Sigmoid colon (tissue), 7 donors: ENCODE data around the gene AKR1C2. TPM values are rescaled to one million over a fixed set of nuclear protein-coding genes. Genes with fewer than 3 reads are reported as not detected.

ENCODE experiments used
- DNase-seq: peaks from one replicate; pipeline ENCODE4 v3.0.0-alpha.2; 2019
- H3K27ac ChIP-seq, 4 donors: fragments of 200-600 bp; sonication (generic); one replicate each; pipeline ENCODE4 v1.5.1; 2016 to 2019; ENCODE audit warnings: mild to moderate bottlenecking in 1 of 4
- H3K27me3 ChIP-seq, 3 donors: fragments of 200-600 bp; sonication (generic); one replicate each; pipeline ENCODE4 v1.5.1; 2019; ENCODE audit warnings: mild to moderate bottlenecking in 1 of 3
- H3K36me3 ChIP-seq, 4 donors: fragments of 200-600 bp; sonication (generic); one replicate each; pipeline ENCODE4 v1.5.1; 2016 to 2019
- H3K4me1 ChIP-seq, 4 donors: fragments of 200-600 bp; sonication (generic); one replicate each; pipeline ENCODE4 v1.5.1; 2017 to 2019
- H3K4me3 ChIP-seq, 4 donors: fragments of 200-600 bp; sonication (generic); one replicate each; pipeline ENCODE4 v1.5.1; 2017 to 2019; ENCODE audit warnings: mild to moderate bottlenecking in 2 of 4, moderate library complexity in 1 of 4
- H3K9me3 ChIP-seq, 4 donors: fragments of 200-600 bp in 3 of 4; sonication (generic) in 3 of 4; one replicate each; pipeline versions ENCODE4 v1.5.1 to v1.6.1; 2013 to 2019
- EP300 ChIP-seq, 4 donors: sonication (generic); formaldehyde crosslinking; IDR thresholded peaks; one replicate each; pipeline ENCODE4 v1.6.1; 2017; ENCODE audit warnings: antibody characterized with exemption in 4 of 4
- POLR2A ChIP-seq, 2 donors: fragments of 450-650 bp; IDR thresholded peaks; one replicate each; pipeline ENCODE4 v1.6.1; 2016; ENCODE audit warnings: antibody characterized with exemption in 2 of 2, mild to moderate bottlenecking in 2 of 2, moderate library complexity in 2 of 2
- POLR2AphosphoS5 ChIP-seq, 4 donors: sonication (generic); formaldehyde crosslinking; IDR thresholded peaks; one replicate each; pipeline ENCODE4 v1.6.1; 2017; ENCODE audit warnings: antibody characterized with exemption in 4 of 4
- WGBS, 2 donors: extraction: QIAGEN DNeasy Blood & Tissue Kit; methylation state at CpG; one replicate each; pipeline ENCODE4 v1.1.7; 2013; 5-methylcytosine and 5-hydroxymethylcytosine counted together
- intact Hi-C: fragments of 100-400 bp; cut with DNase I; formaldehyde crosslinking; loops from one replicate; pipeline ENCODE4 v1.15.1; 2023
- polyA plus RNA-seq, 3 donors: library from polyadenylated mRNA; stranded (reverse); fragments of 200-250 nt; gene quantifications; one replicate each; pipeline ENCODE4 v1.2.3, GENCODE V29; 2013
- total RNA-seq, 4 donors: library from RNA; depleted of rRNA; stranded (reverse); fragments of >200 nt; gene quantifications; one replicate each; pipeline ENCODE4 v1.1.0, GENCODE V29; 2016
- TF ChIP-seq, protein P1 (sequence below), 4 experiments: fragments of 450-650 bp in 3 of 4; fragments of 200-600 bp in 1 of 4; IDR thresholded peaks; one replicate each; pipeline ENCODE4 v1.5.1; 2016 to 2019; ENCODE audit warnings: antibody characterized with exemption in 4 of 4, mild to moderate bottlenecking in 3 of 4, moderate library complexity in 2 of 4
- donor health status: healthy with polysubstance abuse.
- donor health status: Bipolar disorder and iron deficiency.
- donor health status: healthy.

AKR1C2 gene
- total and polyA plus RNA-seq, 7 donors = 3.5 to 101 (median 13.0) TPM

DNA sequence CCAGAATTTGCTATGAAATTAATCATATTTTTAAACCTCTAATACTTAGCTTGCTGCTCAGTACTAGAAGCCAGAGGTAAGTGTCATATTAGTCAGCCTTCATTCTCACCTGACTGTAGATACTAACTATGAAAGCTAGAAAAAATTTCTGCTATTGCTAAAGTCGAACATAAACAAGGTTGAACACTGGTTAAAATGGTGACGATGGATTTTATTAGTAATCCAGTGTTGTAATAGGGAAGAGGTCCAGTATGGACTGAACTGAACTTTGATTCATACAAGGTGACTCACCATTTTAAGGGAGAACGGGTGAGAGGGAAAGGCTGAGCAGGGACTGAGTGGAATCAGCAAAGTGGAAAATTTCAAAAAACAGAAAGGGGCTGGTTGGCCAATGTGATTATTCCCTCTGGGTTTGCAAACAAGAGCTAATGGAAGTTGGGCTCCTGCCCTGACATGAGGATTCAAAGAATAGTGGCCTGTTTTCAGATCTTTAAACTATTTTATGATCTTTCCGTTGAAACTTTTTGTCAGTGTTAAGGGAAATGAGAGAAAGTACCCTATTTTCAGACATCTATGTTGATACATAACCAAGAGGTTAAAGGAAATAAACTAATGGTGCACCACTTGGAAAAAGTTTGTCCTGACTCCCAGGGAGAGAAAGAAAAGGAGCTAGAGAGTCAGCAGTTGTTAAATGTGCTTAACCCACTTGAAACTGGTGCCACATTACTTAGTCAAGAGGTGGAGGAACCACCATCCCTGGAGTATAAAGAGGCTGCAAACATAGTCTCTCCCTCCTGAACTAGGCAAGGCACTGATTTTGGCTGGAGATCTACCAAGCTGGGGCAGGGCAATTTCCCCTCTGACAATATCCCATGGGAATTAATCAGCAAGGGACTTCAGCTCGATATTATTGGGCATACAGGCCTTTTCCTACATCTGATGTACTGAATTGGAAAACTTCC lies 55.7 kb downstream of the AKR1C2 start:
- Histone ChIP-seq H3K4me3 (no peak overlapping the region), H3K4me1 (peaks cover 0 to 68% (median 60%) of the 10 kb centered on the region in 4 donors), H3K9me3 (no peaks in the 10 kb centered on the region), H3K36me3 (no peaks in the 10 kb centered on the region), H3K27me3 (no peaks in the 10 kb centered on the region), H3K27ac (peak overlapping the region; percentile 65 to 80 (median 70))
- 41 to 68% methylated on average over 5 of the region's 5 CpGs for WGBS, 2 donors
- intact Hi-C loops = no loop called here
- peak; percentile 84 for DNase-seq
- peak; percentile 43 to 71 (median 52) for TF ChIP-seq POLR2AphosphoS5 (IDR thresholded peaks at IDR 0.05)
- peak in 1 of 4 donors; percentile 55 for TF ChIP-seq EP300 (IDR thresholded peaks at IDR 0.05)
- TF ChIP-seq, protein P1, sequence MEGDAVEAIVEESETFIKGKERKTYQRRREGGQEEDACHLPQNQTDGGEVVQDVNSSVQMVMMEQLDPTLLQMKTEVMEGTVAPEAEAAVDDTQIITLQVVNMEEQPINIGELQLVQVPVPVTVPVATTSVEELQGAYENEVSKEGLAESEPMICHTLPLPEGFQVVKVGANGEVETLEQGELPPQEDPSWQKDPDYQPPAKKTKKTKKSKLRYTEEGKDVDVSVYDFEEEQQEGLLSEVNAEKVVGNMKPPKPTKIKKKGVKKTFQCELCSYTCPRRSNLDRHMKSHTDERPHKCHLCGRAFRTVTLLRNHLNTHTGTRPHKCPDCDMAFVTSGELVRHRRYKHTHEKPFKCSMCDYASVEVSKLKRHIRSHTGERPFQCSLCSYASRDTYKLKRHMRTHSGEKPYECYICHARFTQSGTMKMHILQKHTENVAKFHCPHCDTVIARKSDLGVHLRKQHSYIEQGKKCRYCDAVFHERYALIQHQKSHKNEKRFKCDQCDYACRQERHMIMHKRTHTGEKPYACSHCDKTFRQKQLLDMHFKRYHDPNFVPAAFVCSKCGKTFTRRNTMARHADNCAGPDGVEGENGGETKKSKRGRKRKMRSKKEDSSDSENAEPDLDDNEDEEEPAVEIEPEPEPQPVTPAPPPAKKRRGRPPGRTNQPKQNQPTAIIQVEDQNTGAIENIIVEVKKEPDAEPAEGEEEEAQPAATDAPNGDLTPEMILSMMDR (IDR thresholded peaks at IDR 0.05) = no peak
- TF ChIP-seq POLR2A (IDR thresholded peaks at IDR 0.05) = no peak

DNA sequence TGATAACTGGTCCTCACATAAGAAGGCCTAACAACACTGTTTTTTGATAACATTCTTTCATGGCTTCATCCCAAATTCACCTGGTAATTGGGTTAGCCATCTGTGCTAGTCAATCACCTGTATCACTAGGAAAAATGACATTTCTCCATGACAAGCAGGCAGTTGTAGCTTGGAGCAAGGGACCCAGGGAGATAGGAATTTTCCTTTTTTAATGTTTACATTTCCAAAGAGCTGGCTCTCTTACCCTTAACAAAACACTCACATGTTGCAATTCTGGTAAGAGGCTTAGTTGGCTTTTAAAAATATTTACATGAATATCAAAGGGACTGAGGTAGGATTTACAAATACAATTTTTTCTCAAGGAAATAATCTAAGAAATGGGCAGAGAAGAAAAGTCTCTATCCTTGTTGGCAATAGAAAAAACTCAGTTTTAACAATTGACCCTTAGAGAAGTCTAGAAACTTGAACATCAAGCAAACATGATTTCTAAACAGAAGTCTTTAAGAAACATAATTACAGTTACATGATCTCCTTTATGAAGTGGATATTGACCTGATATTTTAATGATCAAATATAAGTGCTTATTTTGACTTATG lies 56.5 kb downstream of the AKR1C2 start:
- TF ChIP-seq POLR2A (IDR thresholded peaks at IDR 0.05) (no peak), EP300 (IDR thresholded peaks at IDR 0.05) (no peak), POLR2AphosphoS5 (IDR thresholded peaks at IDR 0.05) (no peak)
- TF ChIP-seq, protein P1 (IDR thresholded peaks at IDR 0.05) = no peak
- Histone ChIP-seq H3K27ac (peak overlapping the region; percentile 65 to 80 (median 70)), H3K27me3 (no peaks in the 10 kb centered on the region), H3K36me3 (no peaks in the 10 kb centered on the region), H3K4me3 (no peak overlapping the region), H3K4me1 (peaks cover 0 to 75% (median 68%) of the 10 kb centered on the region in 4 donors), H3K9me3 (no peaks in the 10 kb centered on the region)
- no peak for DNase-seq
- intact Hi-C loops = no loop called here

- Histone ChIP-seq H3K27me3 (no peaks in the 10 kb centered on the region), H3K4me1 (peaks cover 0 to 77% (median 70%) of the 10 kb centered on the region in 4 donors), H3K9me3 (no peaks in the 10 kb centered on the region), H3K4me3 (no peak overlapping the region), H3K36me3 (no peaks in the 10 kb centered on the region), H3K27ac (peak overlapping the region in 2 of 4 donors; percentile 71 to 80)
- 57 to 91% methylated on average over 2 of the region's 2 CpGs for WGBS, 2 donors
- no peak for DNase-seq
- intact Hi-C loops = no loop called here
- TF ChIP-seq POLR2AphosphoS5 (IDR thresholded peaks at IDR 0.05) (no peak), EP300 (IDR thresholded peaks at IDR 0.05) (no peak), POLR2A (IDR thresholded peaks at IDR 0.05) (no peak)
- TF ChIP-seq, protein P1 (IDR thresholded peaks at IDR 0.05) = no peak
These were observed 57.6 kb downstream of the AKR1C2 start for GRCh38 chr10:4945766-4946717.

- intact Hi-C loops = no loop called here
- H3K36me3 ChIP-seq = no peaks in the 10 kb centered on the region
- H3K27ac ChIP-seq = peak overlapping the region in 2 of 4 donors; percentile 23 to 71
- H3K27me3 ChIP-seq = no peaks in the 10 kb centered on the region
- no peak overlapping the region for H3K4me3 ChIP-seq
- peaks cover 0 to 65% (median 59%) of the 10 kb centered on the region in 4 donors for H3K4me1 ChIP-seq
- no peak for DNase-seq
- WGBS, 2 donors = 97 to 100% methylated on average over 1 of the region's 1 CpG
- TF ChIP-seq, protein P1 (IDR thresholded peaks at IDR 0.05) = no peak
- H3K9me3 ChIP-seq = no peaks in the 10 kb centered on the region
These were observed 58.8 kb downstream of the AKR1C2 start for GRCh38 chr10:4944841-4945240.
